Subcutaneous adipose tissue (tissue), 4 donors: ENCODE data around the gene TMEM143. TPM values are rescaled to one million over a fixed set of nuclear protein-coding genes. Genes with fewer than 3 reads are reported as not detected.

Experiments used
- CTCF ChIP-seq: fragments of 450-650 bp; IDR thresholded peaks from one replicate; pipeline ENCODE4 v1.5.1; 2016; ENCODE audit warnings: low read depth, mild to moderate bottlenecking, control low read depth, antibody characterized with exemption, moderate library complexity
- total RNA-seq, 4 donors: library from RNA; depleted of rRNA; stranded (reverse); fragments of >200 nt; gene quantifications; one replicate each; pipeline ENCODE4 v1.1.0, GENCODE V29; 2016

TMEM143 gene
- total RNA-seq, 4 donors from 2014 or later = 4.8 to 16.0 (median 7.0) TPM

GRCh38 chr19:48292798-48293197 is 70.9 kb downstream of the TMEM143 start:
- TF ChIP-seq CTCF = no peak

GRCh38 chr19:48290771-48291488 is 72.8 kb downstream of the TMEM143 start:
- no peak for TF ChIP-seq CTCF

GRCh38 chr19:48290401-48290770 is 73.4 kb downstream of the TMEM143 start:
- TF ChIP-seq CTCF = no peak

GRCh38 chr19:48287748-48288147 is 76.0 kb downstream of the TMEM143 start:
- no peak for TF ChIP-seq CTCF

GRCh38 chr19:48284896-48285295 is 78.8 kb downstream of the TMEM143 start:
- no peak for TF ChIP-seq CTCF

- no peak for TF ChIP-seq CTCF
Observed at GRCh38 chr19:48283908-48284307, 79.8 kb downstream of the TMEM143 start.

Other genes starting within 250 kb of the TMEM143 start
- 10 to 100 TPM in 1 of 4 donors, 1 to 10 TPM in 3; 2.3 to 22.0 (median 8.5) TPM for gene LIG1, start 193.6 kb downstream of the TMEM143 start, total RNA-seq
- 1 to 10 TPM; 1.9 to 8.1 (median 3.0) TPM for gene ZSWIM9, start 193.3 kb downstream of the TMEM143 start, total RNA-seq
- 100 to 1,000 TPM in 1 of 4 donors, 10 to 100 TPM in 3; 42.5 to 103 (median 65.2) TPM for gene CARD8, start 108.0 kb downstream of the TMEM143 start, total RNA-seq
- under 1 TPM in 3 of 4 donors, not detected in 1; 0.19 to 0.65 (median 0.34) TPM for gene ZNF114, start 93.9 kb downstream of the TMEM143 start, total RNA-seq
- gene EMP3, start 38.4 kb downstream of the TMEM143 start, total RNA-seq = 10 to 100 TPM; 32.2 to 79.7 (median 57.2) TPM
- gene SYNGR4, start 427 bp upstream of the TMEM143 start, total RNA-seq = not detected
- gene KDELR1, start 27.6 kb upstream of the TMEM143 start, total RNA-seq = 10 to 100 TPM; 62.5 to 99.1 (median 78.6) TPM
- gene GRIN2D, start 29.7 kb upstream of the TMEM143 start, total RNA-seq = 1 to 10 TPM in 1 of 4 donors, under 1 TPM in 3; 0.16 to 1.0 (median 0.31) TPM
- gene GRWD1, start 82.0 kb upstream of the TMEM143 start, total RNA-seq = 10 to 100 TPM; 14.4 to 29.0 (median 24.9) TPM
- 1 to 10 TPM in 1 of 4 donors, under 1 TPM in 3; 0.57 to 1.0 (median 0.74) TPM for gene KCNJ14, start 91.6 kb upstream of the TMEM143 start, total RNA-seq
- 10 to 100 TPM; 15.8 to 64.0 (median 31.5) TPM for gene CYTH2, start 105.4 kb upstream of the TMEM143 start, total RNA-seq
- not detected for gene LMTK3, start 147.9 kb upstream of the TMEM143 start, total RNA-seq
- gene SULT2B1, start 188.2 kb upstream of the TMEM143 start, total RNA-seq = not detected
- not detected for gene SPACA4, start 242.8 kb upstream of the TMEM143 start, total RNA-seq